Lower leg skin (tissue), 3 donors: Measurements from ENCODE around the gene FKBP1B.

Experiments used
- CTCF ChIP-seq, 3 donors: fragments of 450-650 bp; IDR thresholded peaks; one replicate each; pipeline ENCODE4 v1.5.1; 2016; ENCODE audit warnings: antibody characterized with exemption in 3 of 3, mild to moderate bottlenecking in 3 of 3, moderate library complexity in 2 of 3
- POLR2A ChIP-seq, 2 donors: fragments of 450-650 bp; IDR thresholded peaks; one replicate each; pipeline ENCODE4 v1.6.1; 2016 to 2017; ENCODE audit warnings: antibody characterized with exemption in 2 of 2, mild to moderate bottlenecking in 1 of 2, moderate library complexity in 1 of 2

GRCh38 chr2:24018241-24018640 lies 31.3 kb upstream of the FKBP1B start:
- TF ChIP-seq CTCF (IDR thresholded peaks at IDR 0.05) (no peak), POLR2A (IDR thresholded peaks at IDR 0.05) (no peak)
